Measurements from ENCODE around the gene RAB3GAP2.
"Not testable (repeated sequence)": the region's sequence is repeated elsewhere in the genome, so short reads cannot be mapped to it uniquely, and the experiment has no call there.

DNA sequence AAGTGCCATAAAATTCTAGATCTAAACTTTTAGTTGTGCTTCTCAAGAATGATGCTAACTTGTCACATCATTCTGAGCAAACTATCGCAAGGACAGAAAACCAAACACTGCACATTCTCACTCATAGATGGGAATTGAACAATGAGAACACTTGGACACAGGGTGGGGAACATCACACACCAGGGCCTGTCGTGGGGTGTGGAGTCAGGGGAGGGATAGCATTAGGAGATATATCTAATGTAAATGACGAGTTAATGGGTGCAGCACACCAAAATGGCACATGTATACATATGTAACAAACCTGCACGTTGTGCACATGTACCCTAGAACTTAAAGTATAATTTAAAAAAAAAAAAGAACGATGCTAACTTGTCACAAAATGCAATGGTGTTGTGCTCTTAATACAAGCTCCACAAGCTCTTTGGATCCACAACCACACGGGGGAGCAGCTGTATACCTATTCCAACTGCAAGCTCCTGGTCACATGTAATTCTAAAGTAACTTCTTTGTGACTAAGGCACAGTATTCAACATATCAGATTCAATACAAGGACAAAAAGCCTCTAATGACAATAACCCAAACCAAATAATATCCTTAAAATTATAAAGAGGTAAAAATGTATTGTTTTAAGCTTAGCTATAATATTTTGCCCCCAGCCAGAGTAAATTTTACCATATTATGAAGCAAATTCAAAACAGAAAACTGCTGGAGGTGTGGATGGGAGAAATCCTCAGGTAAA lies 53.7 kb downstream of the RAB3GAP2 start:
- TF ChIP-seq POLR2A (IDR thresholded peaks at IDR 0.05): not testable (repeated sequence)
- TF ChIP-seq, protein P1, sequence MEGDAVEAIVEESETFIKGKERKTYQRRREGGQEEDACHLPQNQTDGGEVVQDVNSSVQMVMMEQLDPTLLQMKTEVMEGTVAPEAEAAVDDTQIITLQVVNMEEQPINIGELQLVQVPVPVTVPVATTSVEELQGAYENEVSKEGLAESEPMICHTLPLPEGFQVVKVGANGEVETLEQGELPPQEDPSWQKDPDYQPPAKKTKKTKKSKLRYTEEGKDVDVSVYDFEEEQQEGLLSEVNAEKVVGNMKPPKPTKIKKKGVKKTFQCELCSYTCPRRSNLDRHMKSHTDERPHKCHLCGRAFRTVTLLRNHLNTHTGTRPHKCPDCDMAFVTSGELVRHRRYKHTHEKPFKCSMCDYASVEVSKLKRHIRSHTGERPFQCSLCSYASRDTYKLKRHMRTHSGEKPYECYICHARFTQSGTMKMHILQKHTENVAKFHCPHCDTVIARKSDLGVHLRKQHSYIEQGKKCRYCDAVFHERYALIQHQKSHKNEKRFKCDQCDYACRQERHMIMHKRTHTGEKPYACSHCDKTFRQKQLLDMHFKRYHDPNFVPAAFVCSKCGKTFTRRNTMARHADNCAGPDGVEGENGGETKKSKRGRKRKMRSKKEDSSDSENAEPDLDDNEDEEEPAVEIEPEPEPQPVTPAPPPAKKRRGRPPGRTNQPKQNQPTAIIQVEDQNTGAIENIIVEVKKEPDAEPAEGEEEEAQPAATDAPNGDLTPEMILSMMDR (IDR thresholded peaks at IDR 0.05): peak; percentile 11 to 46 (median 36)

All from uterus (tissue), 2 donors.